GM13977 (cell line): ENCODE data around the gene TCEA3.

Experiments used
- DNase-seq: peaks from one replicate; pipeline ENCODE4 v3.0.0; 2012; ENCODE audit warnings: low spot score
- in situ Hi-C: fragments of 300-500 bp; cut with MboI; formaldehyde crosslinking; loops from one replicate; pipeline ENCODE4 v1.12.0; 2022; ENCODE audit warnings: low sequenced_read_pairs, low pct_unique_long_range_greater_than_20kb, mixed read lengths, inconsistent platforms; ENCODE audit not compliant: unreplicated experiment
- TF ChIP-seq, protein P1 (sequence below): IDR thresholded peaks from 2 replicates; pipeline ENCODE4 v1.5.1; 2012; ENCODE audit warnings: mild to moderate bottlenecking, control low read depth; ENCODE audit not compliant: insufficient read depth; ENCODE audit errors: extremely low read depth, missing control alignments

Gene TCEA3

GRCh38 chr1:23448846-23449245, 24.3 kb upstream of the TCEA3 start:
- in situ Hi-C loops: no loop called here
- DNase-seq: no peak
- TF ChIP-seq, protein P1, sequence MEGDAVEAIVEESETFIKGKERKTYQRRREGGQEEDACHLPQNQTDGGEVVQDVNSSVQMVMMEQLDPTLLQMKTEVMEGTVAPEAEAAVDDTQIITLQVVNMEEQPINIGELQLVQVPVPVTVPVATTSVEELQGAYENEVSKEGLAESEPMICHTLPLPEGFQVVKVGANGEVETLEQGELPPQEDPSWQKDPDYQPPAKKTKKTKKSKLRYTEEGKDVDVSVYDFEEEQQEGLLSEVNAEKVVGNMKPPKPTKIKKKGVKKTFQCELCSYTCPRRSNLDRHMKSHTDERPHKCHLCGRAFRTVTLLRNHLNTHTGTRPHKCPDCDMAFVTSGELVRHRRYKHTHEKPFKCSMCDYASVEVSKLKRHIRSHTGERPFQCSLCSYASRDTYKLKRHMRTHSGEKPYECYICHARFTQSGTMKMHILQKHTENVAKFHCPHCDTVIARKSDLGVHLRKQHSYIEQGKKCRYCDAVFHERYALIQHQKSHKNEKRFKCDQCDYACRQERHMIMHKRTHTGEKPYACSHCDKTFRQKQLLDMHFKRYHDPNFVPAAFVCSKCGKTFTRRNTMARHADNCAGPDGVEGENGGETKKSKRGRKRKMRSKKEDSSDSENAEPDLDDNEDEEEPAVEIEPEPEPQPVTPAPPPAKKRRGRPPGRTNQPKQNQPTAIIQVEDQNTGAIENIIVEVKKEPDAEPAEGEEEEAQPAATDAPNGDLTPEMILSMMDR: no peak

DNA sequence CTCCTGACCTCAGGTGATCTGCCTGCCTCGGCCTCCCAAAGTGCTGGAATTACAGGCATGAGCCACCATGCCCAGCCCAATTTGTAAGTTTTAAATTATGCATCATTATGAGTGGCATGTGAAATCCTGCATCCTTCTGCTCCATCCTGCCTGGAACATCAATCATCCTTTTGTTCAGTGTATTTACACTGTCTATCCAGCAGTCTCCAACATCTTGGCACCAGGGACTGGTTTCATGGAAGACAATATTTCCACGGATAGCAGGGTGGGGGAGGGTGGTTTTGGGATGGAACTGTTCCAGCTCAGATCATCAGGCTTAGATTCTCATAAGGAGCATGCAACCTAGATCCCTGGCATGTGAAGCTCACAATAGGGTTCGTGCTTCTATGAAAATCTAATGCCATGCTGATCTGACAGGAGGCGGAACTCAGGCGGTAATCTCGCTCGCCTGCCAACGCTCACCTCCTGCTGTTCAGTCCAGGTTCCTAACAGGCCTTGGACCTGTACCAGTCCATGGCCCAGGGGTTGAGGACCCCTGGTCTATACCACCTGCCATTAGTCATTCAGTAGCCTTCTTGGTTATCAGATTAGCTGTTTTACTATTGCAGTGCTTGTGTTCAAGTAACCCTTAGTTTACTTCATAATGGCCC, 22.2 kb upstream of the TCEA3 start:
- DNase-seq: no peak
- in situ Hi-C loops: no loop called here
- TF ChIP-seq, protein P1: no peak

DNA sequence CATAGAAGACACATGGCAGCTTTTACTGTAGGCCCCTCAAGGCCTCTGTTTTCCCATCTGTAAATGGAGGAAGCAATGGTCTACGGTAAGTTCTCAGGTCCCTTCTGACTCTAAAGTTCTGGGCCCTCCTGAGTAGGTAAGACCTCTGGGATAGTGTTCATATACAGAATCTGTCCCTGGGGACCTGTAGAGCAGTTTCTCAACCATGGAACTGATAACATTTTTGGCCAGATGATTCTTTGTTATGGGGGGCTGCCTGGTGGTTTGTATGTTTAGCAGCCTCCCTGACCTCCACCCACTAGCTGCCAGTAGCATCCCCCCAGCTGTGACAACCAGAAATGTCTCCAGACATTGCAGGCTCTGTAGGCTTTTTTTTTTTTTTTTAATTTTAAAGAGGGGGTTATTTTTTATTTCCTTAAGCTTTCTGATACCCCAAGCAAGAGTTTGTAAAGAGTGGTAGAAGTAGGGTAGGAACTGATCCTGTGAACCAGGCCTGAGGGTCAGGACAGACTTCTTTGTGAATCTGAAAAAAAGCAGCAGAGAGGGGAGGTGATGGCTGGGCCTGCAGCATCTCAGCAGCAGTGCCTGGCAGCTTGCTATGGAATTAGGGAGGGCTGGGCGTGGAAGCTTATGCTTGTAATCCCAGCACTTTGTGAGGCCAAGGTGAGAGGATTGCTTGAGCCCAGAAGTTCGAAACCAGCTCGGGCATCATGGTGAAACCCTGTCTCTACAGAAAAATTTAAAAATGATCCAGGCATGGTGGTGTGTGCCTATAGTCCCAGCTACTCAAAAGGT, 20.2 kb upstream of the TCEA3 start:
- in situ Hi-C loops: no loop called here
- no peak for DNase-seq
- TF ChIP-seq, protein P1: no peak

GRCh38 chr1:23444104-23444533, 19.6 kb upstream of the TCEA3 start:
- no peak for DNase-seq
- in situ Hi-C loops: no loop called here
- TF ChIP-seq, protein P1: no peak

- TF ChIP-seq, protein P1: no peak
- no peak for DNase-seq
These were observed 18.2 kb upstream of the TCEA3 start for GRCh38 chr1:23442751-23443150.

DNA sequence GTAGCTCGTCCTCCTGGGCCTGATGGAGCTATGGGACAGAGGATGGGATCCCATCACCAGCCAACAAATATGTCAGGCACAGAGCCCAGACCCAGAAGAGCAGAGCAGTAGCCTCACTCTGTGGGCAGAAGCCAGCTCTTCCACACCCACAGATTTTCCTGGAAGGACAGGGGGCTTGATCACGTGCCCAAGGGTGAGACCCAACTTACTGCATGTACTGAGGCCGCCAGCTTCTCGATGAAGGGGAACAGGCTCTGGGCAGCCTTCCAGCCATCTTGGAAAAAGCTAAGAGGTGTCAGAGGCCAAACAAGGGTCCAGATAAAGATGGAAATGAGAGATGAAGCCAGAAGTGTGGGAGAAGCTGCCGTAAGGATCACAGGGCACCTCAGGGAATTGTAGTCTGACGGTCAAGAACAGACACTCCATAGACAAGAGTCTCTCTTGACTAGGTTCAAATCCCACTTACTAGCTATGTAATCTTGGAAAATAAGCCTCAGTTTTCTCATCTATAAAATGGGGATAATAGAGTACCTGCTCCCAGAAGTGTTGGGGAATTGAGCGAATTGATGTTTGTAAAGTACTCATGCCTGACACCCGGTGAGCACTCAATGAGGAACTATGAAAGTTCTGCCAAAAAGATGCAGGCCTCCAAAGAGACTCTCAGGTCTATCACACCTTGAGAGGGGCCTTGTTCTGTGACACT, 17.0 kb upstream of the TCEA3 start:
- TF ChIP-seq, protein P1: no peak
- DNase-seq: no peak
- in situ Hi-C loops: no loop called here

More at GRCh38 chr1:23442751-23443150, 18.2 kb upstream of the TCEA3 start:
- in situ Hi-C loops: no loop called here
